Measurements from ENCODE around the gene GLB1L2.

GLB1L2 gene

DNA sequence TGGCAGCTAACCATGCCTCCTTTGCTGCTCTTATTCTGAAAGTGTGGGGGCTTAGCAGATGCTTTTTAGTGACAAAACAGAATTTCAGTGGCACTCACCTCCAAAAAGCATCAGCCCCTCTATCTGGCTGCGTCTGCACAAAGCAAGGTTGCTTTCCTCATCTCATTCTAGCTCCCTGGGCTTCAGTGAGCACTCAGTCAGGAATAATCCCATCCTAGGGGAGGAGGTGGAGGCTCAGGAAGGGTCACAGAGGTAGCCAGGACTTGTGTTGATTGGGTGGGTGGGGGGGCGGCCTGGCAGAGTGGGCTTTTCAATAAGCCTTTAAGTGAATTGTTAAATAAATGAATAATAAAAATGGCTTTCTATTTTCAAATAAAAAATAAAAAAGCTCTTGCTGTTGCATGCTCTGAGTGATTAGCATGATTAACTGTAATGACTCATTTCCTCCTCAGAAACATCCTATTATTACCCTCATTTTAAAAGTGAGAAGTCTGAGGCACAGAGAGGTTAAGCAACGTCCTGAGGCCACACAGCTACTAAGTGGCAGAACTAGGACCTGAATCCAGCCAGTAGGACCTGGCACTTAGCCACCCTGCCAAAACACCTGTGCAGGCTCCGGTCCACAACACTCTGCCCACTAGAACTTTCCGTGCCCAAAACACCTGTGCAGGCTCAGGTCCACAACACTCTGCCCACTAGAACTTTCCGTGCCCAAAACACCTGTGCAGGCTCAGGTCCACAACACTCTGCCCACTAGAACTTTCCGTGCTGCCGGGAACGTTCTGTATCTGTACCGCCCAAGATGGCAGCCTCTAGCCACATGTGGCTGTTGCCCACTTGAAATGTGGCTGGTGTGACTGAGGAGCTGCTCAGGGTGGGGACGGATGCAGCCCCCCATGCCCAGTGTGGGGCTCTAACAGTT lies 74.7 kb downstream of the GLB1L2 start:
- no peak for DNase-seq (ENCODE audit: low spot score)

DNA sequence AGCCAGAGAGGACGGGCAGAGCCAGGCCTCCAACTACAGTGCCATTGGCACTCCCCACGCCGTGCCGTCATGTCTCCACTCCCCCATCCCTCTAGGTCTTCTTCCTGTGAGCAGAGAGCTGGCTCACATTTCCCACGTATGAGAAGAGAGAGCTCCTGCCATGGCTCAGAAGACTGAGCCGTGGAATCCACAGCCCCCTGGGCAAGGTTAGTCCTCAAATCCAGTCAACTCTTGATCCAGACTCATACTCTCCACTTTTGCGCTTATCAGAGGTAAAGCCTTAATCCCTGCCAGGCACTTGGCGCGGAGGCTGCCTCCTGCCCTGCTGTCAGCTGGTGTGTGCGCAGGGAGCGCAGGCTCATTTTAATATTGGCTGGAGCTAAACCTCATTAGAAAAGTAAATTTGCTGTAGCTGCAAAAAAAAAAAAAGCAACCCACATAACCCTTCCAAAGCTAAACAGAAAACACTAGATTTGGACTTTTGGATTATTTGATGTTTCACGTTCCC lies 75.6 kb downstream of the GLB1L2 start:
- no peak for DNase-seq (ENCODE audit: low spot score)

DNA sequence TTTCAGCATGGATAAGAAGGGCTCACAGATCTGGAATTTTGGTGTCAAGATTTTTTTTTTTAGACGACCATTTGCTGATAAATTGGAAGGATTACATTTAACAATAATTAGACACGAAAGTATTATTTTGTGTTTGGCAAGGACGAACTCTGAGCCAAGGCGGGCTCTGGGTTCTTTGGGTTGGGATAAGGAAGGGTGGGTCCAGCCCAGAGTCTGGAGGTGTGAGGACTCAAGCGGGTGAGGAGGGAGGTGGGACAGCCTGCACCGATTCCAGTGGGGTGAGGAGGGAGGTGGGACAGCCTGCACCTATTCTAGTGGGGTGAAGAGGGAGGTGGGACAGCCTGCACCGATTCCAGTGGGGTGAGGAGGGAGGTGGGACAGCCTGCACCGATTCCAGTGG lies 76.1 kb downstream of the GLB1L2 start:
- DNase-seq (ENCODE audit: low spot score) = no peak

DNA sequence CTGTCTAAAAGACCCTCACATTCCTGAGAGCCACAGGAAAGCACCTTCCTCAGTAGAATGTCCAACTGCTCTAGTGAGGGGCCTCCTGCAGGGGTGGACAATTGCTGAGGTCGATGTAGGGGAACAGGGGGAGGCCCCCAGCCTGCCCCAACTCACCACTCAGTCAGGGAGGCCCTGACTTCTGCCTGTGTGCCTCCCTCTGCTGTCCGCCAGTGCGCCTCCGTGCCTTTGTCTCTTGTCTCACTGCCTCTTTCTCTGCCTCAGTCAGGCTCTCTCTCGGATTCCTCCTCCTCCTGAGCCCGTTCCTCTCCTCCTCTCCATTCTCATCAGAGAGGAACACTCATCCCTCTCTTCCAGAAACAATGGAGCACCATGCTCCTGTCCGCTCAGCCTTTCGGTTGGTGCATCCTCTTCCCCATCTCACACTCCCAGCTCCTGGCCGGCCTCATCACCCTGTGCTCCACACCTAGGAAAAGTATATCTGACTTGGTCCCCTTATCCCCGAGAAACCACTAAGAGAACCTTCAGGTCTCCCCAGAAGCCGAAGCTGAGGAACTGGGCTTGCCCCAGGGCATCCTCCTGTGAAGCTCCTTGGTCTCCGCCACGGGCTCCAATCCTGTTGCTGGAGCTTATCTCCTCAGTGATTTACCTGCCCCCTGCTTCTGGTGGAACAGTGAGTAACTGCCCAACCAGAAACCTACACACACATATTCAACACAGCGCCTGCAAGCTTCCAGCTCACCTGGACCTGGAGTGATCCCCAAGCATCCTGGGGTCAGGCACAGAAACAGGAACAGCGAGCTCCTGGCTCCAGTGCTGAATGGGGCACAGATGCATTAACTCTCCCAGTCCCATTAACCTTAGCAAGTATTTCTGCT lies 78.0 kb downstream of the GLB1L2 start:
- no peak for DNase-seq (ENCODE audit: low spot score)

DNA sequence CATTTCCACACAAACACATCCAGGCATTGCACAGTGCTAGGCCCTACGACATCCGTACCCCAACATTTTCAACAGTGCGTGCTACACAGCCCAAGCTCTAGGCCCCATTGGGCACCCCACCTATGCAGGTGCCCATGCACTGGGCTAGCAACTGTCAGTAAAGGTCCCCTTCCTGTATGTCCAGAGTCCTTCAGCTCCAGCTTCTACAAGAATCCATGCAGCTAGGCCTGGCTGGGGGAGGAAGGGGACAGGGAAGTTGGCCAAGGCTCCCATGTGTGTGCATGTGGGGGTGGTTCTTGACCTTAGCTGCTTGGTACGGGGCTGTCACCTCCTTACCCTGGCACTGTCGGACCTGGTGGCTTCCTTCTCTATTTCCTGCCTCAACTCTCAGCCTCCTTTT lies 79.0 kb downstream of the GLB1L2 start:
- no peak for DNase-seq (ENCODE audit: low spot score)

DNA sequence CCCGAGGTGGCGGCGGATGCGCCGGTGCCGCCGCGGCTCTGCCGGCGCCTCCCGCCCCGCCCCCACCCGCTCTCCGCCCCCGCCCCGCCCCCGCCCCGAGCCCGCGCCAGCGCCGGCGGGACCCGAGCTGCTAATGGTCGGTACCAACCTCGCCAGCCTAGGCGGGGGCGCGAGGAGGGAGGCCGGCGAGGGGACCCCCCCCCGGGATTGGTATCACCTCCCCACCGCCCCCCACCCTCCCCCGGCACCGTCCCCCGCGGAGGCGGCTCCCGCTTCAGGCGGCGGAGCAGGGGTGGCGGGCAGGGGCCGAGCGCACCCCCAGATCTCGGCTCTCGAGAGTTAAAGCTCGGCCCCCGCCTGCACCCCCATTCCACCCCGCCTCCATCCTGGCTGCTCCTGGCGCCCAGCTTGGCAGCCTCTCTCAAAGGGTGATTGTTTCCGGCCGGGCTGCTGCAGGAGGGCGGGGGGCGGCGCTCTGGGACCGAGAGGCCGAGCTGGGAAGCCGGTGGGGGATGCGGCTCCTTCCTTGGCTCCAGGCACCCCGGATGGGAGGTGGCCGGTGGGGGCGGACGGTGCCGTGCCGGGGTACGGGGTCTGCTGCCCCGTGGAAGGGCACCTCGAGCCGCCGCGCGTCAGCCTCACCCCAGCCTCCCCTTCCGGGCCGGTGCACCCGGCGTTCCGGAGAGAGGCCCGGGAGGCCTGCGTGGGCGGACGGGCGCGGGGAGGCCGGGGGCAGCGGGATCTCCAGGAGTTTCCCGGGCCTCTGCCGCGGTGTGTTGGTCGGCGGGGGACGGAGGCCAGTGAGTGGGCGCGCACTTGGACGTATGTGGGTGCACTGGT lies 80.6 kb downstream of the GLB1L2 start, which contains the start of gene B3GAT1:
Gene B3GAT1, minus strand, starts transcription at position 40 of the 840 bp plus-strand sequence. CDS start 24,583 bp downstream, outside the sequence.
- no peak for DNase-seq (ENCODE audit: low spot score)

DNA sequence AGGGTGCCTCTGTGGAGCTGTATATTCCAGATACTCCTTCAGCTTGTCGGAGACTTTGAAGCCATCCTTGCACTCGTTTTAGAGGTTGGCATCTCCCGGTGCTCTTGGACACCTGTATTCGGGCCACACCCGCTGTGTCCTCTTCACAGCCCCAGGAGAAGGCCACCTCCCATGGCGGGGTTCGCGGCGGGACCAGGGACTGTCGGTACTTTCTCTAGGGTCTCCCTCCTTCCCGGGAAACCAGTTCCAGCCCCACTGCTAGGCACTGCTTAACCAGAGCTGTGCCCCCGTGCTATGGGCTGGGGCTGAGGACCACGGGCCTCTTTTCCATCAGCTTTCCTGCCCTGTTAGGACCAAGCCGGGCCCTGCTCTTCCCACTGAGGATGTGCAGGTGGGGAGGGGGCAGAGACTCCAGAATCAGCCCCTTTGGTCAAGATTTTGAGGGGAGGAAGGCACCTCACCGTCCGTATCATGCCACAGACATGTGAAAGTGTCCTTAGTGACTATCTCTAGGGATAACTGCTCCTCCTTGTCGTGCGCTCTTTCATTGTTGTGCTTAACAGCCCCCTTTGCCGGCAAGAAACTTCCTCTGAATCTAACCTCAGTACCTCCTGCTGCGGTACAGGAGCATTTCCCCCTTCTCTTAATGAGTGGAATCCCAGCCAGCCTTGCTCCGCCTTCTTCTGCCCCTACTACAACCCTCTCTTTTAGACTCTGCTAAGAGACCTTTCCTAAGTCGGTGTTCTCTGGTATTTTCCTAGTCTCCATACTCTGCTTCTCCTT lies 81.4 kb downstream of the GLB1L2 start:
- no peak for DNase-seq (ENCODE audit: low spot score)

DNA sequence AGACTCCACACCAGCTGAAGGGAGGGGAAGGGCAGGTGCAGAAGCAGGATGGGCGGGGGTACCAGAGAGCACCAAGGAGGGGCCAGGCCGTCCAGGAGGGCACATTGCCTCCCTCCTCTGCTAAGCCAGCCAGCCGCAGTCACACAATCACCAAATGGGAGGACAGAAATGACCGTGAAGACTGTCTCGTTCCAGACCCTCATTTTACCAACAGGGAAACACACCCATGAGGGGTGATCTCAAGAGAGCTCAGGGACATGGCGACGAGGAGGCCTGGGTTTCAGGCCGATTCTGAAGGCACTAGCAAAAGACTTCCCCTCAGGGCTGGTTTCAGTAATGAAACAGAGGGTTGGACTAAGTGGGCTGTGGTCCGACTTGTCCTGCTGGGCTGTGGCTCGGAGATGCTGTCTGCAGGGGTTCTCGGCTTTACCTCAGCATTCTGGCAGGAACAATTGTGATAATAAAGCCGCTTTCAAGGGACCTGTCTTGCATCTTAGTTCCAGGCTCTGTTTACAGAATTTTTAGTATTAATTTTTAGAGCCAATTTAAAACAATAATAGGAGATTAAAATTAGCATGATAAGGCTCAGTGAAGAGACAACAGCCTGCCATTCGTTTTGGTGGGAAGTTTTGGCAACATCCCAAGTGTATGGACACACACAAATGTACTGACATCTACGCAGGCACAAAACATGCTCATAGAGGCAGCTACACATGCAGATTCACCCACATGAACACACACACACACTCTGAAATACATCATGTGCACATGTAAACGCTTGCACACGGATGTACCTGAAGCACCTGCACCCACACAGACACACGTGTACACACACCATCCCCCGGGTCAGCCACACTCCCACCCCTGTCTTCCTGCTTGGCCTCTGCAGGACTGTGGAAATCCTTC lies 82.3 kb downstream of the GLB1L2 start:
- DNase-seq (ENCODE audit: low spot score) = no peak

DNA sequence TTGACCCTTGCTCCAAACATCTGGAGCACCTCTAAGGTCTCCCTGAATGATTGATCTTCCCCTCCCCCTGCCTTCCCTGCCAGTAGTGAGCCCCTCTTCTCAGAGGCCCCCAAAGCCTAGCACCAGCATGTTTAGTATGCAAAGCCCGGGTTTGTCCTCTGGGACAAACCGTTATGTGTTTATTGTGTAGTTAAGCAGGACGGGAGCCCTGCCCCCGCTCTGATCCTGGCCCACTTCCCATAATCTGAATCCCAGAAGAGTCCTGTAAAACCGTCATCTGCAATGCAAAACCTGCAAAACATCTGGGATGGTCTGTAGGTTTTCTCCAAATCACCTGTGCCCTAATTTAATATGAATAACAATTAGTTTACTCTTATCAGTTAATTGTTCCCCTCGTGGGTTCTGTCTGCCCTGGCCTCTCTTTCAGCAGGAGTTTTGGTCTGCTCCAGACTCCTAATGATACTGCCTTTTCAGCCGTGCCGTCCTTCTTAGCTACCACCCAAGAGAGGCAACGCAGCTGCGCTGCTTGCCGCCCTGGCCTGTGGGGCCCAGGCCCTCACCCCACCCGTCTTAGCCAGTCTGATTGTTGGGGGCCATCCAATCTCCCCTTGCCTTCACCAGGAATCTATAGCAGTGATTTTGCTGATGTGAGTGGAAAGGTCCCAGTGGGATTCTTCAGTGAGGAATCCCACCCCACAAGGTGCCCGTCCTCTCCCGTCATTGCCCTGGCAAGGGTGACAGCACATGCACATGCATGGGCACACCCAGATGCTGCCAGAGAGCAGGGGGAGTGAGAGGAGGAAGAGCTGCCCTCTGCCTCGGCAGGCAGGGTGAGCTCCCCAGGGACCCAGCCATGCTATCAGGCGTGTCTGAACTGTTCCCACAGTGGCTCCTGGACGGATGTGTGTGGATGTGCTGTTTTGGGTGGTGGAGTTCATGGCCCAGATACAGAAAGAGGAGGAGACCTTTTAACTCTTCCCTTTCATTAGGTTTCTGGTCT lies 83.3 kb downstream of the GLB1L2 start:
- no peak for DNase-seq (ENCODE audit: low spot score)

DNA sequence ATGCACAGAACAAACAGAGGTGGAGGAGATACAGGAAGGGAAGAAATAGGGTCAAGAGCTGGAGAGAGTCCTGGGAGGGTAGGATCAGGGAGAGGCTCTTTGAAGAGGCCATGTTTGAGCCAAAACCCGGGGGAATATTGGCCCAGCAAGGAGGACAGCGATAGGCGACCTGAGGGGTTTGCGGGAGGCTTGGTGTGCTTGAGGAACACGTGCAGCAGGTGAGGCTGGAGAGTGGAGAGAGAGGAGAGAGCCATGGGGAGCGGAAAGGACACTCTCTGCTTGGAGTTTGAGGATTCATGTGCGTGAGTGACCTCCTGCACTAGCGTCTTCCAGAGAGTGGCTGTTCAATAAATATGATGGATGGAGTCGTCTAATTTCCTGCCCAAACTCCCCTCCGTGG lies 84.9 kb downstream of the GLB1L2 start:
- no peak for DNase-seq (ENCODE audit: low spot score)

DNA sequence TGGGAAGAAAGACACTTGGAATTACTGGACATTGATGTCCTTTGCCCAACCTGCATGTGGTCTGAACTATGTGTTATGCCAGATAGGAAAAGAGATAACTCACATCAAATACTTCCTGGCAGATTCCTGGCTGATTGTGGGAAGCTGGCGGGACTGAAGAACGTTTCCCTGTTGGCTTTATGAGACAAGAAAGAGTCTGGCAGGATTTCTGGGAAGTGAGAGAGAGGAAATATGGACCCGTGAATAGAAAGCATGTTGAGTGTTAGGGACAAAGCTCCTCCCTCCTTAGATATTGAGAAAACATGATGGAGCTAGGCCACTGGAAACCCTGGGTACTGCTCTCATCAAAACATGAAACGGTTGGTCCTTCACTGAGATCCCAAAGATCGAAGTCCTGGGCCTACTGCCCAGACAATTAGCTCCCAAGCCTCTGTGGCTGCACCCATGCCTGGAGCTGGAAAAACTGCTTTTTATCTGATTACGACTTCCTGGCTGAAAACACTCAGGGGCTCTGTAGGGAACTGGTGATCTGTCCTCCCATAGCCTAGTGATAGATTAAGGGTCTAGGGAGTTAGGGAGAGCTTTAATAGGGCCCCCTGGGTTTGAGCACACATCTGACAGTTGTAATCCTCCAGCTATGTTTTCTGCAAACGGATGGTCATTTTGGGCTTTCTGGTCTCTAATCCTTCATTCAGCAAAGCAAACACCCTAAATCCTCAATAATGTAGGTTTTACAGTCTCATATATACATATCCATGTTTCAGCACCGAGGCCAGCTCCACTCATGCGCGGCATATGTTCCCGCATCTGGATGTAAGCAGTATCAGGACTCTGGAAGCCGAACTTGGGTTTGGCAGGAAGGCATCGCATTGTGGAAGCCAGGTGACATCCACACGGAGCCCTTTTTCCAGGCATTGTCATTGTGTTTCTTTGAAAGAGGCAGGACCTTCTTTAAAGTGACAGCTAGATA lies 86.4 kb downstream of the GLB1L2 start:
- no peak for DNase-seq (ENCODE audit: low spot score)

DNA sequence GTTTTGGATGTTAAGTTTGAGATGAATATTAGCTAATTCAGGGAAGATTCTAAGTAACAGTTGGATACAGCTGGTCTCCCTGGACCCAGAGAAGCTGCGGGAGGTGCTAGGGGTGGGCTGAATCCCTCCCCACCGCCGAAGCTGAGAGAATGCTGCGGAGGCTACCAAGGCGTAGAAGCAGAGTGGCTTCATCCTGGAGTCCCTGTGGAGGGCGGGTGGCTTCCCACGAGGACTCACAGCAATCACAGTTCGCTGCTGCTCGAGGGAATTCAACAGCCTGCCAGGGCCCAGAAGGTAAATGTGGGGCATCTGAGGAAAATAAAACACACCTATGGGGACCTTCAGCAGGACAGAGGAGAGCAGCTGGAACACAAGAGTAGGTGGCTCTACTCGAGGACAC lies 91.3 kb downstream of the GLB1L2 start:
- DNase-seq (ENCODE audit: low spot score) = no peak

DNA sequence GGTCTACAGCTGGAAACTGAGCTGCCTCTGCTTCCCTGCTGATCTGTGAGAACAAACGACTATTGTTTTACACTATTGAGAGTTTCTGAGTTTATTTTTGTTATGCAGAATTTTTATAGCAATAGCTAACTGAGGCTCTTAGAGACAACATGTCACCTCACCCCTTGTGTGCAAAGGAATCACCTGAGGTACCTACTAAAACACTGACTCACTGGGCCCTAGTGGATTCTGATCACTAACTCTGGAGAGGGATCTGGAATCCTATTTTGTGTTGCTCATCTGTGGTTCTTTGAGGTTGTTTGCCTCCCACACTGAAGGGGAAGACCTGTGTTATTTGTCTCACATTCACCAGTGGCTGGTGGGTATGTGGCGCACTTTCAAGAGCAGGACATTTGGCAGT lies 93.6 kb downstream of the GLB1L2 start:
- DNase-seq (ENCODE audit: low spot score) = no peak

All from germinal center (tissue), 1 donor.